CD4-positive, CD25-positive, alpha-beta regulatory T cell (primary cell): ENCODE data around the gene MYO9B. TPM values are rescaled to one million over a fixed set of nuclear protein-coding genes. Genes with fewer than 3 reads are reported as not detected.

Source experiments
- ATAC-seq, 2 donors: fragments of 150-1000 bp; cut with Tn5 transposase; one replicate each; pipeline ENCODE4 v1.10.0; 2021; ENCODE audit warnings: low read depth in 2 of 2, moderate number of reproducible peaks in 2 of 2, moderate library complexity in 1 of 2
- DNase-seq, 3 donors: peaks; one replicate each; pipeline versions ENCODE4 v3.0.0 to v3.0.0-alpha.2; 2012 to 2022; ENCODE audit warnings: mixed read lengths in 1 of 3
- H3K27ac ChIP-seq: one replicate; pipeline ENCODE4 v1.7.0; 2013; ENCODE audit warnings: mild to moderate bottlenecking, low read length; ENCODE audit not compliant: insufficient read depth, poor library complexity, severe bottlenecking
- H3K27me3 ChIP-seq: one replicate; pipeline ENCODE4 v1.7.0; 2013; ENCODE audit warnings: low read length; ENCODE audit not compliant: control insufficient read depth, insufficient read depth
- H3K36me3 ChIP-seq: one replicate; pipeline ENCODE4 v1.7.0; 2013; ENCODE audit warnings: mild to moderate bottlenecking, low read length, moderate library complexity; ENCODE audit not compliant: control insufficient read depth, insufficient read depth
- H3K4me1 ChIP-seq: 2 replicates; pipeline ENCODE4 v1.7.0; 2013; ENCODE audit warnings: mild to moderate bottlenecking, low read length; ENCODE audit not compliant: insufficient read depth, control insufficient read depth, poor library complexity, severe bottlenecking
- H3K4me3 ChIP-seq: one replicate; pipeline ENCODE4 v1.7.0; 2013; ENCODE audit warnings: low read depth, mild to moderate bottlenecking, low read length, moderate library complexity
- H3K9me3 ChIP-seq, 2 experiments: 1 replicate in 1 of 2; 2 replicates in 1 of 2; pipeline ENCODE4 v1.7.0; 2013; ENCODE audit warnings: low read length in 2 of 2, mild to moderate bottlenecking in 1 of 2, moderate library complexity in 1 of 2; ENCODE audit not compliant: control insufficient read depth in 2 of 2
- H3K27ac Mint-ChIP-seq, 3 donors: one replicate each; pipeline ENCODE4 v1.8.0; 2020 to 2022; ENCODE audit warnings: mild to moderate bottlenecking in 3 of 3, mixed read lengths in 3 of 3, moderate library complexity in 2 of 3
- H3K27me3 Mint-ChIP-seq: one replicate; pipeline ENCODE4 v1.8.0; 2022; ENCODE audit warnings: mild to moderate bottlenecking, mixed read lengths
- H3K36me3 Mint-ChIP-seq: one replicate; pipeline ENCODE4 v1.8.0; 2020; ENCODE audit warnings: mixed read lengths
- H3K4me1 Mint-ChIP-seq, 4 donors: one replicate each; pipeline ENCODE4 v1.8.0; 2020 to 2022; ENCODE audit warnings: mixed read lengths in 4 of 4, mild to moderate bottlenecking in 1 of 4
- H3K4me3 Mint-ChIP-seq, 4 donors: one replicate each; pipeline ENCODE4 v1.8.0; 2020 to 2022; ENCODE audit warnings: mild to moderate bottlenecking in 4 of 4, mixed read lengths in 4 of 4, moderate library complexity in 3 of 4
- H3K9me3 Mint-ChIP-seq, 7 donors: one replicate each; pipeline ENCODE4 v1.8.0; 2020 to 2022; ENCODE audit warnings: mixed read lengths in 7 of 7, mild to moderate bottlenecking in 3 of 7, moderate library complexity in 2 of 7
- polyA plus RNA-seq, 4 donors: library from polyadenylated mRNA; unstranded; fragments of 300-500 nt; fragmentation: Illumina TruSeq; gene quantifications; one replicate each; pipeline ENCODE4 v1.2.3, GENCODE V29; 2021
- total RNA-seq: library from RNA; stranded (reverse); gene quantifications from one replicate; pipeline ENCODE4 v1.2.3, GENCODE V29; 2022

MYO9B gene
- total and polyA plus RNA-seq, 5 donors from 2014 or later, result 3.4 to 252 (median 6.1) TPM

- no peaks in the 10 kb centered on the region for H3K9me3 Mint-ChIP-seq
- peaks cover 29% of the 10 kb centered on the region for H3K36me3 Mint-ChIP-seq
- Histone ChIP-seq H3K9me3 (no peaks in the 10 kb centered on the region), H3K36me3 (peaks cover 19% of the 10 kb centered on the region), H3K4me1 (peaks cover 18% of the 10 kb centered on the region), H3K27me3 (no peaks in the 10 kb centered on the region), H3K4me3 (no peak overlapping the region), H3K27ac (peak overlapping the region; percentile 92)
- peaks cover 5% of the 10 kb centered on the region for H3K27me3 Mint-ChIP-seq
- no peak for ATAC-seq
- H3K4me3 Mint-ChIP-seq, result peak overlapping the region; percentile 90 to 94 (median 92)
- H3K27ac Mint-ChIP-seq, result peak overlapping the region; percentile 93 to 97 (median 95)
- no peak for DNase-seq
- H3K4me1 Mint-ChIP-seq, result peaks cover 3 to 20% (median 10%) of the 10 kb centered on the region in 4 donors
Observed at GRCh38 chr19:17216058-17216670, 140.6 kb downstream of the MYO9B start.

DNA sequence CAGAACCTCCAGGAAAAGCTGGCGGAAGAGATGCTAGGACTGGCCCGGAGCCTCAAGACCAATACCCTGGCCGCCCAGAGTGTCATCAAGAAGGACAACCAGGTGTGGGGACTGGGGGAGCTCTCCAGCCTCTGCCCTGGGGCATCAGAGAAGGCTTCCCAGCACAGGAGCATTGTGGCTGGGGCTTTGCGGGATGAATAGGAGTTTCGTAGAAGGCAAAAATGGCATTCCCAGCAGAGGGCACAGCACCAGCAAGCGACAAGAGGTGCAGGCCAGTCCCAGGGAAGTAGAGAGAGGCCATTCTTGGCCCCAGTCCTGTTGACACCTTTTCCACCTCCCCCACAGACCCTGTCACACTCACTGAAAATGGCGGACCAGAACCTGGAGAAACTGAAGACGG, 143.7 kb downstream of the MYO9B start:
- DNase-seq, result no peak
- Histone ChIP-seq H3K27ac (no peak overlapping the region), H3K9me3 (no peaks in the 10 kb centered on the region), H3K4me3 (no peak overlapping the region), H3K36me3 (peaks cover 12% of the 10 kb centered on the region), H3K4me1 (peaks cover 18% of the 10 kb centered on the region), H3K27me3 (no peaks in the 10 kb centered on the region)
- peak overlapping the region in 1 of 4 donors; percentile 86 for H3K4me3 Mint-ChIP-seq
- peaks cover 3 to 19% (median 10%) of the 10 kb centered on the region in 4 donors for H3K4me1 Mint-ChIP-seq
- no peak for ATAC-seq
- peaks cover 21% of the 10 kb centered on the region for H3K36me3 Mint-ChIP-seq
- H3K9me3 Mint-ChIP-seq, result no peaks in the 10 kb centered on the region
- no peak overlapping the region for H3K27ac Mint-ChIP-seq
- peaks cover 5% of the 10 kb centered on the region for H3K27me3 Mint-ChIP-seq

DNA sequence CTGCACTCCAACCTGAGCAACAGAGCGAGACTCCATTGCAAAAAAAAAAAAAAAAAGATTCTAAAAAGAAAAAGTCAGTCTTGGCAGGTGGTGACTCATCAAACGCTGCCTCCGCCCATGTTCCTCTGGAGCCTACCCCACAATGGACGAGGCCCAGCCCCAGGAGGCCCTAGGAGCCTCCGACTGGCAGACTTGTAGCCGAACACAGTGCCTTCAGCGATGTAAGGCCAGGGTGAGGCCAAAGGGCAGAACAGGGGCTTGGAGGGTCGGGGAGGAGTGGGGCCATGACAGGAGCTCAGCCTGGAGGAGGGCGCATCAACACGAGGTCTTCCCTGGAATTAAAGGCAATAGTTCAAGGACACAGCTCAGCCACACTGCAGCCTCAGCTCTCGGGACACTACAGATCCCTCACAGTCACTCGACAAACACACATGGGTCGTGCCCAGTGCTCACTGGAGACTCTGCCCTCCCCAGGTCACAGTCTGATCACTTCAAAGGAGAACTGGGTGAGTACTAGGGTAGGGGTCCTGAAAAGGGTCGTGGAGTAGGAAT, 144.7 kb downstream of the MYO9B start:
- peaks cover 12% of the 10 kb centered on the region for H3K36me3 ChIP-seq
- no peaks in the 10 kb centered on the region for H3K27me3 ChIP-seq
- peaks cover 18% of the 10 kb centered on the region for H3K36me3 Mint-ChIP-seq
- H3K9me3 ChIP-seq, result no peaks in the 10 kb centered on the region
- H3K4me1 ChIP-seq, result peaks cover 12% of the 10 kb centered on the region
- H3K4me3 ChIP-seq, result no peak overlapping the region
- H3K27me3 Mint-ChIP-seq, result no peaks in the 10 kb centered on the region
- H3K4me1 Mint-ChIP-seq, result peaks cover under 1 to 9% (median 4%) of the 10 kb centered on the region in 4 donors
- DNase-seq (no peak), ATAC-seq (no peak)
- no peak overlapping the region for H3K27ac Mint-ChIP-seq
- no peaks in the 10 kb centered on the region for H3K9me3 Mint-ChIP-seq
- peak overlapping the region in 1 of 4 donors; percentile 75 for H3K4me3 Mint-ChIP-seq
- no peak overlapping the region for H3K27ac ChIP-seq

DNA sequence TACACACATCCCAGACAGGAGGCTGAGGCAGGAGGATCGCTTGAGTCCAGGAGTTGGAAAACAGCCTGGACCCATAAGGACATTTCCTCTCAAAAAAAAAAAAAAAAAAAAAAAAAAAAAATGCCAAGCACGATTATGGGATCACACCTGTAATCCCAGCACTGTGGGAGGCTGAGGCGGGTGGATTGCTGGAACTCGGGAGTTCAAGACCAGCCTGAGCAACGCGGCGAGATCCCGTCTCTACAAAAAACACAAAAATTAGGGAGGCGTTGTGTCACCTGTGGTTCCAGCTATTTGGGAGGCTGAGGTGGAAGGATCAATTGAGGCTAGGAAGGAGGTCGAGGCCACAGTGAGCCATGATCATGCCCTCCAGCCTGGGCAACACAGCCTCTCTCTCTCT, 149.5 kb downstream of the MYO9B start:
- H3K27ac Mint-ChIP-seq, result peak overlapping the region in 1 of 3 donors; percentile 95
- H3K36me3 Mint-ChIP-seq, result no peaks in the 10 kb centered on the region
- H3K27me3 Mint-ChIP-seq, result peaks cover 5% of the 10 kb centered on the region
- no peak overlapping the region for H3K27ac ChIP-seq
- ATAC-seq (no peak), DNase-seq (no peak)
- H3K4me1 Mint-ChIP-seq, result peaks cover 0 to 22% (median 10%) of the 10 kb centered on the region in 4 donors
- H3K4me3 ChIP-seq, result no peak overlapping the region
- no peaks in the 10 kb centered on the region for H3K27me3 ChIP-seq
- H3K4me1 ChIP-seq, result peaks cover 17% of the 10 kb centered on the region
- no peaks in the 10 kb centered on the region for H3K9me3 Mint-ChIP-seq
- no peaks in the 10 kb centered on the region for H3K36me3 ChIP-seq
- H3K9me3 ChIP-seq, result no peaks in the 10 kb centered on the region
- H3K4me3 Mint-ChIP-seq, result peak overlapping the region in 3 of 4 donors; percentile 73 to 91 (median 90)

- Histone ChIP-seq H3K27me3 (no peaks in the 10 kb centered on the region), H3K4me3 (peak within 1 kb of the TSS; percentile 79), H3K9me3 (no peaks in the 10 kb centered on the region), H3K4me1 (peaks cover 17% of the 10 kb centered on the region), H3K27ac (peak within 1 kb of the TSS; percentile 88), H3K36me3 (no peaks in the 10 kb centered on the region)
- peak within 1 kb of the TSS; percentile 95 to 99 (median 96) for H3K27ac Mint-ChIP-seq
- peaks cover 0 to 22% (median 10%) of the 10 kb centered on the region in 4 donors for H3K4me1 Mint-ChIP-seq
- ATAC-seq (peak; percentile 90), DNase-seq (peak; percentile 95 to 98 (median 97))
- H3K9me3 Mint-ChIP-seq, result no peaks in the 10 kb centered on the region
- peaks cover 5% of the 10 kb centered on the region for H3K27me3 Mint-ChIP-seq
- peak within 1 kb of the TSS; percentile 90 to 97 (median 94) for H3K4me3 Mint-ChIP-seq
- H3K36me3 Mint-ChIP-seq, result no peaks in the 10 kb centered on the region
Observed at GRCh38 chr19:17226002-17226933, 150.7 kb downstream of the MYO9B start, which contains the start of gene OCEL1. TSS of gene OCEL1 (plus strand) at chr19:17226226. CDS start at chr19:17226248, 22 bp downstream.

DNA sequence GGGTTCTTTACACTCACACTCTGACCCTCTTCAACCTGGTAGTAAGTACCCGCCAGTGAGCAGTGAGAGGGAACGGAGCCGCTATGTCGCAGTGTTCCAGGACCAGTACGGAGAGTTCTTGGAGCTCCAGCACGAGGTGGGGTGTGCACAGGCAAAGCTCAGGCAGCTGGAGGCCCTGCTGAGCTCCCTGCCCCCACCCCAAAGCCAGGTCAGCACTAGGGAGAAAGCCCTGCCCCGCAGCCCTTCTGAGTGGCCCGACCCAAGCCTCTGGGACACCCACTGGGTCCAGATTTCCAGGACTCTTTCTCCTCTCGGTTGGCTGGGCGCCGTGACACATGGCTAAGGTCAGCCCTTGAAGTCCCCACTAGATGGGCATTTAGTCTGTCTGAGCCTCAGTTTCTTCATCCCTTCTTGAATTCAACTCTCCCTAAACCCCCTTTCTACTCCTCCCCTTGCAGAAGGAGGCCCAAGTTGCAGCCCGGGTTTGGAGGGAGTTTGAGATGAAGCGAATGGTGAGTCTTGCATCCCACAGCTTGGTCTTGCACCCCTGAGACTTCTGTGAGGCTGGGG, 152.3 kb downstream of the MYO9B start:
- DNase-seq, result no peak
- Mint-ChIP-seq H3K27me3 (peaks cover 5% of the 10 kb centered on the region), H3K4me3 (peak overlapping the region in 3 of 4 donors; percentile 90 to 96 (median 91)), H3K4me1 (peaks cover 0 to 22% (median 10%) of the 10 kb centered on the region in 4 donors), H3K36me3 (no peaks in the 10 kb centered on the region), H3K27ac (no peak overlapping the region), H3K9me3 (no peaks in the 10 kb centered on the region)
- Histone ChIP-seq H3K36me3 (peaks cover 6% of the 10 kb centered on the region), H3K4me3 (no peak overlapping the region), H3K9me3 (no peaks in the 10 kb centered on the region), H3K27me3 (no peaks in the 10 kb centered on the region), H3K4me1 (peaks cover 17% of the 10 kb centered on the region), H3K27ac (no peak overlapping the region)
- ATAC-seq, result no peak

- Mint-ChIP-seq H3K9me3 (no peaks in the 10 kb centered on the region), H3K4me3 (peak overlapping the region in 1 of 4 donors; percentile 48), H3K27me3 (peaks cover 5% of the 10 kb centered on the region), H3K4me1 (peaks cover 0 to 36% (median 10%) of the 10 kb centered on the region in 4 donors), H3K27ac (no peak overlapping the region), H3K36me3 (no peaks in the 10 kb centered on the region)
- ATAC-seq, result no peak
- H3K27me3 ChIP-seq, result no peaks in the 10 kb centered on the region
- no peak for DNase-seq
- peaks cover 6% of the 10 kb centered on the region for H3K36me3 ChIP-seq
- H3K4me3 ChIP-seq, result no peak overlapping the region
- H3K27ac ChIP-seq, result no peak overlapping the region
- peaks cover 23% of the 10 kb centered on the region for H3K4me1 ChIP-seq
- no peaks in the 10 kb centered on the region for H3K9me3 ChIP-seq
Observed at GRCh38 chr19:17229890-17230289, 154.3 kb downstream of the MYO9B start.
